EH (cell line): Measurements from ENCODE around the gene PPFIBP2.
"Not testable (repeated sequence)": the region's sequence is repeated elsewhere in the genome, so short reads cannot be mapped to it uniquely, and the experiment has no call there.

ENCODE experiments used
- DNase-seq: peaks from one replicate; pipeline ENCODE4 v3.0.0-alpha.2; 2015; ENCODE audit warnings: low read depth

The PPFIBP2 gene

GRCh38 chr11:7636350-7636749 is 122.6 kb downstream of the PPFIBP2 start:
- no peak for DNase-seq

- DNase-seq, result peak; percentile 80
These were observed 123.8 kb downstream of the PPFIBP2 start for GRCh38 chr11:7637447-7638157.

- DNase-seq, result no peak
These were observed 125.2 kb downstream of the PPFIBP2 start for GRCh38 chr11:7638710-7639642.

GRCh38 chr11:7639643-7640025 is 125.8 kb downstream of the PPFIBP2 start:
- DNase-seq, result no peak

GRCh38 chr11:7640816-7641215 is 127.0 kb downstream of the PPFIBP2 start:
- DNase-seq, result no peak

GRCh38 chr11:7642747-7643146 is 128.9 kb downstream of the PPFIBP2 start:
- no peak for DNase-seq

- DNase-seq, result no peak
These were observed 129.5 kb downstream of the PPFIBP2 start for GRCh38 chr11:7643314-7643713.

GRCh38 chr11:7645206-7645605 is 131.4 kb downstream of the PPFIBP2 start:
- no peak for DNase-seq

- no peak for DNase-seq
These were observed 133.1 kb downstream of the PPFIBP2 start for GRCh38 chr11:7646866-7647265.

- no peak for DNase-seq
These were observed 134.5 kb downstream of the PPFIBP2 start for GRCh38 chr11:7648264-7648663.

- DNase-seq, result peak; percentile 88
These were observed 137.3 kb downstream of the PPFIBP2 start for GRCh38 chr11:7651140-7651551.

- no peak for DNase-seq
These were observed 137.9 kb downstream of the PPFIBP2 start for GRCh38 chr11:7651700-7652099.

GRCh38 chr11:7654195-7654705 is 140.5 kb downstream of the PPFIBP2 start:
- no peak for DNase-seq

GRCh38 chr11:7655253-7656217 is 141.7 kb downstream of the PPFIBP2 start:
- DNase-seq, result peak; percentile 24

GRCh38 chr11:7656704-7657103 is 142.9 kb downstream of the PPFIBP2 start:
- no peak for DNase-seq

GRCh38 chr11:7657306-7658025 is 143.7 kb downstream of the PPFIBP2 start:
- peak; percentile 77 for DNase-seq

GRCh38 chr11:7663531-7663930 is 149.7 kb downstream of the PPFIBP2 start:
- not testable (repeated sequence) for DNase-seq

- no peak for DNase-seq
These were observed 151.1 kb downstream of the PPFIBP2 start for GRCh38 chr11:7664867-7665266.

- peak; percentile 70 for DNase-seq
These were observed 151.9 kb downstream of the PPFIBP2 start for GRCh38 chr11:7665473-7666291.

- no peak for DNase-seq
These were observed 152.6 kb downstream of the PPFIBP2 start for GRCh38 chr11:7666292-7666866.
